K562 (cell line): ENCODE results near the gene NPIPA3. TPM values are rescaled to one million over a fixed set of nuclear protein-coding genes. Genes with fewer than 3 reads are reported as not detected.
A peak's percentile ranks its signal among the peaks of the same experiment; 100 is the strongest.

Experiments
- ATAC-seq: fragments of 200-7000 bp; cut with Tn5 transposase; 3 replicates; pipeline ENCODE4 v1.9.1; 2020; ENCODE audit warnings: moderate library complexity
- BruUV-seq: library from RNA; stranded (reverse); fragments of 400-500 nt; replicated peaks from 2 replicates; lab custom pipeline; 2021; lab: Mats Ljungman, UMichigan
- CTCF ChIA-PET: fragments of 300-600 bp; formaldehyde crosslinking; extraction: SDS; loops from one replicate; lab custom pipeline; 2021; ENCODE audit warnings: low intra/inter-chr PET ratio; lab: Yijun Ruan, JAX
- POLR2A ChIA-PET: fragments of 300-600, 350-650 bp; sonication (Branson Sonifier 250); formaldehyde crosslinking; extraction: SDS; loops from one replicate; lab custom pipeline; 2021; ENCODE audit warnings: antibody characterized with exemption, inconsistent platforms; lab: Yijun Ruan, JAX
- DNase-seq, 4 experiments: peaks; one replicate each; pipeline versions ENCODE4 v3.0.0 to v3.0.0-alpha.2; 2011 to 2018; ENCODE audit warnings: low spot score in 3 of 4, mixed read lengths in 3 of 4; ENCODE audit errors: extremely low read depth in 1 of 4
- FAIRE-seq: peaks from 2 replicates; lab custom pipeline; 2011; peaks lifted over from hg19 to GRCh38; lab: Jason Lieb, UNC
- H2AFZ ChIP-seq: 2 replicates; pipeline ENCODE4 v1.6.0; 2011; ENCODE audit warnings: low read depth, low read length, control low read depth, inconsistent platforms
- H3K27ac ChIP-seq: fragments of 200-600 bp; 3 replicates; pipeline ENCODE4 v1.8.0; 2011; ENCODE audit warnings: low read depth, mild to moderate bottlenecking, control low read depth, inconsistent platforms, low read length, moderate library complexity, mixed read lengths; ENCODE audit errors: extremely low read depth
- H3K27me3 ChIP-seq, 2 experiments: fragments of 300-600 bp in 1 of 2; 2 replicates in 1 of 2; 3 replicates in 1 of 2; pipeline versions ENCODE4 v1.6.0 to v1.8.0; 2011; ENCODE audit warnings: inconsistent platforms in 2 of 2, low read length in 2 of 2, mild to moderate bottlenecking in 1 of 2, mixed read lengths in 1 of 2, moderate library complexity in 1 of 2; ENCODE audit not compliant: control insufficient read depth in 2 of 2, insufficient read depth in 2 of 2
- H3K36me3 ChIP-seq: fragments of 300-600 bp; 3 replicates; pipeline ENCODE4 v1.8.0; 2011; ENCODE audit warnings: mild to moderate bottlenecking, low read length, inconsistent platforms; ENCODE audit not compliant: control insufficient read depth, insufficient read depth
- H3K4me1 ChIP-seq, 2 experiments: fragments of 200-600 bp in 1 of 2; replicated peaks in 1 of 2; 2 replicates in 1 of 2; 3 replicates in 1 of 2; pipeline versions ENCODE4 v1.5.1 to v1.8.0; 2011; ENCODE audit warnings: inconsistent platforms in 2 of 2, low read length in 2 of 2, mild to moderate bottlenecking in 1 of 2, mixed read lengths in 1 of 2, moderate library complexity in 1 of 2; ENCODE audit not compliant: control insufficient read depth in 2 of 2, insufficient read depth in 2 of 2
- H3K4me2 ChIP-seq: 2 replicates; pipeline ENCODE4 v1.6.1; 2011; ENCODE audit warnings: low read length, control low read depth, inconsistent platforms, mixed read lengths; ENCODE audit not compliant: insufficient read depth
- H3K4me3 ChIP-seq: fragments of 200-600 bp; sonication (generic), shearing (Covaris generic); 2 replicates; pipeline ENCODE4 v1.5.1; 2016; ENCODE audit warnings: control low read depth, inconsistent platforms
- H3K79me2 ChIP-seq: fragments of 200-600 bp; 3 replicates; pipeline ENCODE4 v1.8.0; 2011; ENCODE audit warnings: low read length, inconsistent platforms; ENCODE audit not compliant: control insufficient read depth, insufficient read depth
- H3K9ac ChIP-seq, 2 experiments: 2 replicates each; pipeline versions ENCODE4 v1.6.0 to v1.6.1; 2011; ENCODE audit warnings: low read depth in 2 of 2, low read length in 2 of 2, control low read depth in 1 of 2, inconsistent platforms in 1 of 2, mild to moderate bottlenecking in 1 of 2, mixed read lengths in 1 of 2; ENCODE audit not compliant: insufficient read depth in 1 of 2
- H3K9me1 ChIP-seq: one replicate; pipeline ENCODE4 v1.6.0; 2011; ENCODE audit warnings: inconsistent platforms, mild to moderate bottlenecking, low read length, moderate library complexity; ENCODE audit not compliant: control insufficient read depth, insufficient read depth
- H3K9me3 ChIP-seq: replicated peaks from 2 replicates; pipeline ENCODE4 v1.5.1; 2011; ENCODE audit warnings: low read depth, low read length, inconsistent platforms; ENCODE audit not compliant: control insufficient read depth, insufficient read depth
- H4K20me1 ChIP-seq: replicated peaks from 2 replicates; pipeline ENCODE4 v1.6.1; 2011; ENCODE audit warnings: low read length, inconsistent platforms, mixed read lengths; ENCODE audit not compliant: control insufficient read depth, insufficient read depth
- ARID3B ChIP-seq: fragments of 250-450 bp; sonication (Bioruptor Pico); IDR thresholded peaks from 2 replicates; pipeline ENCODE4 v1.4.0; 2020; ENCODE audit warnings: borderline replicate concordance
- ASH1L ChIP-seq: fragments of 450-650 bp; IDR thresholded peaks from 2 replicates; pipeline ENCODE4 v1.6.1; 2018; ENCODE audit warnings: borderline replicate concordance, mild to moderate bottlenecking, low read depth; ENCODE audit not compliant: partially characterized antibody
- BCOR ChIP-seq: fragments of 450-650 bp; IDR thresholded peaks from 2 replicates; pipeline ENCODE4 v1.6.1; 2016
- BRCA1 ChIP-seq, 2 experiments: fragments of 450-650 bp in 1 of 2; sonication (generic) in 1 of 2; formaldehyde crosslinking in 1 of 2; IDR thresholded peaks; 2 replicates each; pipeline versions ENCODE4 v1.5.0 to v1.6.1; 2017 to 2020; ENCODE audit warnings: mild to moderate bottlenecking in 1 of 2, missing genetic modification reagents in 1 of 2
- BRD9 ChIP-seq: fragments of 450-650 bp; IDR thresholded peaks from 2 replicates; pipeline ENCODE4 v1.6.1; 2018; ENCODE audit warnings: low read depth; ENCODE audit not compliant: partially characterized antibody
- CBX2 ChIP-seq: fragments of 200-600 bp; sonication (generic); IDR thresholded peaks from one replicate; pipeline ENCODE4 v1.6.1; 2012; ENCODE audit warnings: mild to moderate bottlenecking, low read length, inconsistent platforms; ENCODE audit not compliant: insufficient read depth, poor library complexity, severe bottlenecking
- CBX8 ChIP-seq: fragments of 200-600 bp; sonication (generic); IDR thresholded peaks from 2 replicates; pipeline ENCODE4 v1.6.1; 2012; ENCODE audit warnings: borderline replicate concordance, mixed run types, low read depth, mild to moderate bottlenecking, moderate library complexity, mixed read lengths, low read length, control low read depth, inconsistent platforms; ENCODE audit not compliant: poor library complexity, severe bottlenecking; ENCODE audit errors: extremely low read depth
- CEBPG ChIP-seq, 3 experiments: fragments of 200-800 bp in 1 of 3; sonication (Bioruptor generic) in 1 of 3; sonication (generic) in 1 of 3; formaldehyde crosslinking in 1 of 3; IDR thresholded peaks in 2 of 3; conservative IDR thresholded peaks in 1 of 3; 2 replicates each; pipeline versions ENCODE4 v1.6.1 to v1.8.0; 2016 to 2022; ENCODE audit warnings: missing compliant biosample characterization in 2 of 3, missing genetic modification characterization in 2 of 3, mild to moderate bottlenecking in 1 of 3, missing genetic modification reagents in 1 of 3
- DACH1 ChIP-seq: fragments of 450-650 bp; IDR thresholded peaks from 2 replicates; pipeline ENCODE4 v1.6.1; 2018; ENCODE audit not compliant: partially characterized antibody
- E2F6 ChIP-seq, 2 experiments: IDR thresholded peaks; 2 replicates each; pipeline ENCODE4 v1.6.1; 2011; ENCODE audit warnings: borderline replicate concordance in 1 of 2, control low read depth in 1 of 2, low read depth in 1 of 2, low read length in 1 of 2, mild to moderate bottlenecking in 1 of 2, mixed read lengths in 1 of 2, moderate library complexity in 1 of 2; ENCODE audit not compliant: insufficient read depth in 1 of 2, insufficient read length in 1 of 2, poor library complexity in 1 of 2, severe bottlenecking in 1 of 2; ENCODE audit errors: extremely low read depth in 1 of 2
- EP400 ChIP-seq: fragments of 450-650 bp; IDR thresholded peaks from 2 replicates; pipeline ENCODE4 v1.6.1; 2017; ENCODE audit warnings: antibody characterized with exemption, mild to moderate bottlenecking, moderate library complexity
- FOXK2 ChIP-seq, 2 experiments: fragments of 450-650 bp; IDR thresholded peaks in 1 of 2; conservative IDR thresholded peaks in 1 of 2; 2 replicates each; pipeline ENCODE4 v1.6.1; 2016; ENCODE audit warnings: low read depth in 2 of 2, mild to moderate bottlenecking in 1 of 2
- HDAC2 ChIP-seq: fragments of 450-650 bp; IDR thresholded peaks from 2 replicates; pipeline ENCODE4 v1.6.1; 2016; ENCODE audit warnings: mild to moderate bottlenecking
- HDAC8 ChIP-seq: fragments of 450-650 bp; IDR thresholded peaks from 2 replicates; pipeline ENCODE4 v1.6.1; 2016; ENCODE audit warnings: mild to moderate bottlenecking, missing genetic modification characterization, moderate library complexity, missing compliant biosample characterization
- KDM1A ChIP-seq, 2 experiments: fragments of 450-650 bp; IDR thresholded peaks; 2 replicates each; pipeline ENCODE4 v1.6.1; 2016; ENCODE audit warnings: mild to moderate bottlenecking in 2 of 2
- MYC ChIP-seq, 2 experiments: fragments of 250-450 bp in 1 of 2; sonication (Bioruptor Pico) in 1 of 2; IDR thresholded peaks; 2 replicates each; pipeline versions ENCODE4 v1.5.1 to v1.6.1; 2012 to 2021; ENCODE audit warnings: low read depth in 2 of 2, borderline replicate concordance in 1 of 2, improper control_type of control experiment in 1 of 2, low read length in 1 of 2, mild to moderate bottlenecking in 1 of 2, moderate library complexity in 1 of 2
- SETDB1 ChIP-seq: IDR thresholded peaks from one replicate; pipeline ENCODE4 v1.6.1; 2012; ENCODE audit warnings: low read length, control low read depth, inconsistent platforms
- ZNF316 ChIP-seq: fragments of 450-650 bp; IDR thresholded peaks from 2 replicates; pipeline ENCODE4 v1.6.1; 2016
- WGBS: fragments of 100-300 bp; shearing (Covaris generic); methylation state at CpG from one replicate; pipeline ENCODE4 v1.1.6; 2016; ENCODE audit warnings: low coverage, mixed read lengths; ENCODE audit not compliant: insufficient coverage; ENCODE audit errors: missing lambda C conversion rate; 5-methylcytosine and 5-hydroxymethylcytosine counted together
- in situ Hi-C: fragments of 300-500 bp; cut with MboI; formaldehyde crosslinking; loops from 4 replicates; pipeline ENCODE4 v1.15.0; 2018; ENCODE audit warnings: inconsistent platforms, mixed read lengths
- intact Hi-C: fragments of 100-400 bp; cut with micrococcal nuclease; formaldehyde crosslinking; loops from 2 replicates; pipeline ENCODE4 v1.14.2; 2022
- polyA plus RNA-seq, 8 experiments: library from polyadenylated mRNA; depleted of rRNA in 4 of 8; stranded (reverse) in 5 of 8; unstranded in 3 of 8; fragments of >200 nt; fragmentation: Nextera tagmentation in 2 of 8; fragmentation: Illumina TruSeq in 1 of 8; extraction: Ambion mirVana in 2 of 8; extraction: Trizol in 1 of 8; gene quantifications; 2 replicates each; pipeline versions ENCODE4 v1.2.1 to v1.2.3, GENCODE V29; 2011 to 2014; ENCODE audit warnings: inconsistent platforms in 1 of 8, missing spikeins in 1 of 8
- total RNA-seq, 7 experiments: library from RNA; depleted of rRNA in 6 of 7; stranded (reverse); fragments of >200 nt in 6 of 7; fragmentation: Illumina TruSeq in 2 of 7; extraction: Trizol in 2 of 7; gene quantifications; 2 replicates each; pipeline versions ENCODE4 v1.2.1 to v1.2.3, GENCODE V29; 2011 to 2021; ENCODE audit warnings: low replicate concordance in 1 of 7

Gene NPIPA3
- total and polyA plus RNA-seq, 9 of the 15 experiments (the other 6 are each of a cell fraction or from before 2014, with no cell fraction given) = 1.1 to 6.6 (median 2.0) TPM

DNA sequence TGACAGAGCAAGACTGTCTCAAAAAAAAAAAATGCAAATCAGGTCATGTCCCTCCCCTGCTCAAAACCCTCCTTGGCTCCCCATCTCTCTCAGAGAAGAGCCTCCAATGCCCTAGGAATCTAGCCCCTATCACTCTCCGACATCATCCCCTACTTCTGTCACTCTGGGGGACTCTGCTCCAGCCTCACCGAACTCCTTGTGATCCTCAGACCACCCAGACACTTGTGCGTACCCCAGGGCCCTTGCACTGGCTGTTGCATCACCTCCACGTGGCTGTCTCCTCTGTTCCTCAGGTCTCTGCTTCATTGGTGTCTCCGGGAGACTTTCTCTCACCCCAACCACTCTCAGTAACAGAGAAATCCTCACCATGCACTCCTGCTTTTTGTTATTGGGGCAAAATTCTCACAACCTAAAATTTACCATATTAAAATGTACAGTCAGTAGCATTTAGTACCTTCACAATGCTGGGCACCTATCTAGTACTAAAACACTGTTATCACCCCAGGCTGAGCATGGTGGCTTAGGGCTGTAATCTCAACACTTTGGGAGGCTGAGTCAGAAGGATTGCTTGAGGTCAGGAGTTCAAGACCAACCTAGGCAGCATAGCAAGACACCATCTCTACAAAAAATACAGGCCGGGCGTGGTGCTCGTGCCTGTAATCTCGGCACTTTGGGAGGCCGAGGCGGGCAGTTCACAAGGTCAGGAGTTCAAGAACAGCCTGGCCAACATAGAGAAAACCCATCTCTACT lies 24.3 kb upstream of the NPIPA3 start:
- ChIA-PET POLR2A (no interaction called here), CTCF (no interaction called here)
- H3K27me3 ChIP-seq = peaks cover 2 to 24% of the 10 kb centered on the region in 2 experiments; a peak in 3 of 5 replicates
- ATAC-seq = no peak; the same call in 2 of the 3 replicates
- no peak overlapping the region; a peak in 1 of 4 replicates for H3K9ac ChIP-seq
- no peak overlapping the region for H3K4me3 ChIP-seq
- intact Hi-C loops (no loop called here), in situ Hi-C loops (no loop called here)
- DNase-seq = no peak
- no peaks in the 10 kb centered on the region for H3K9me3 ChIP-seq
- 10% methylated on average over 11 of the region's 11 CpGs for WGBS
- no peak overlapping the region for H3K27ac ChIP-seq
- H3K9me1 ChIP-seq = no peaks in the 10 kb centered on the region
- FAIRE-seq = no peak
- H3K4me2 ChIP-seq = no peak overlapping the region
- H4K20me1 ChIP-seq = no peaks in the 10 kb centered on the region
- no peak overlapping the region for H2AFZ ChIP-seq
- BruUV-seq = no TSS peak
- no peaks in the 10 kb centered on the region for H3K79me2 ChIP-seq
- no peaks in the 10 kb centered on the region; a peak in 1 of 5 replicates for H3K4me1 ChIP-seq
- H3K36me3 ChIP-seq = no peaks in the 10 kb centered on the region
- no peak for TF ChIP-seq HDAC8
- TF ChIP-seq SETDB1 = no peak
- TF ChIP-seq CBX8 = no peak
- TF ChIP-seq BCOR = peak; percentile 78; the same call in 1 of the 2 replicates
- no peak for TF ChIP-seq BRCA1 (IDR thresholded peaks at IDR 0.05)
- no peak for TF ChIP-seq BRCA1 (CRISPR knock-in tag; IDR thresholded peaks at IDR 0.05)
- TF ChIP-seq CBX2 = no peak
- TF ChIP-seq BRD9 = no peak
- 0 out of 2 replicates have a peak, but pooled peaks have one; percentile 30 for TF ChIP-seq MYC (IDR thresholded peaks at IDR 0.05; ENCODE audit: low read depth, low read length)
- TF ChIP-seq MYC (CRISPR knock-in tag; IDR thresholded peaks at IDR 0.05; ENCODE audit: borderline replicate concordance, low read depth) = no peak
- peak; percentile 37; the same call in 1 of the 2 replicates for TF ChIP-seq HDAC2
- TF ChIP-seq ARID3B (CRISPR knock-in tag) = no peak
- peak; percentile 28; the same call in 1 of the 2 replicates for TF ChIP-seq CEBPG (CRISPR knock-in tag; IDR thresholded peaks at IDR 0.05)
- TF ChIP-seq CEBPG (tag; conservative IDR thresholded peaks at IDR 0.05 in 1 of 2, IDR thresholded peaks at IDR 0.05 in 1 of 2) = no peak
- peak; percentile 50; the same call in 1 of the 2 replicates for TF ChIP-seq EP400
- no peak for TF ChIP-seq DACH1
- no peak for TF ChIP-seq ASH1L
- peak; percentile 62 to 64; a peak in 3 of 4 replicates for TF ChIP-seq KDM1A (IDR thresholded peaks at IDR 0.05)
- no peak for TF ChIP-seq FOXK2 (conservative IDR thresholded peaks at IDR 0.05 in 1 of 2, IDR thresholded peaks at IDR 0.05 in 1 of 2; ENCODE audit: low read depth in 2 of 2)
- no peak for TF ChIP-seq ZNF316
- no peak for TF ChIP-seq E2F6 (IDR thresholded peaks at IDR 0.05; ENCODE audit: borderline replicate concordance in 1 of 2, extremely low read depth in 1 of 2, insufficient read depth in 1 of 2, insufficient read length in 1 of 2, low read depth in 1 of 2, low read length in 1 of 2, poor library complexity in 1 of 2, severe bottlenecking in 1 of 2)
